H9 (cell line): ENCODE data around the gene ARPP21. TPM values are rescaled to one million over a fixed set of nuclear protein-coding genes. Genes with fewer than 3 reads are reported as not detected.

Experiments
- DNase-seq: peaks from one replicate; pipeline ENCODE4 v3.0.0-alpha.2; 2017
- H2AFZ ChIP-seq: one replicate; pipeline ENCODE4 v1.6.1; 2013; ENCODE audit warnings: mild to moderate bottlenecking, low read length, control low read depth, moderate library complexity
- H2AK5ac ChIP-seq: 2 replicates; pipeline ENCODE4 v1.6.1; 2013; ENCODE audit warnings: low read length, control low read depth, mixed read lengths; ENCODE audit not compliant: insufficient read length
- H2BK120ac ChIP-seq: one replicate; pipeline ENCODE4 v1.6.1; 2013; ENCODE audit warnings: low read depth, mild to moderate bottlenecking, low read length, control low read depth, inconsistent platforms; ENCODE audit not compliant: poor library complexity, severe bottlenecking
- H2BK12ac ChIP-seq: 2 replicates; pipeline ENCODE4 v1.6.1; 2013; ENCODE audit warnings: low read length, control low read depth, mixed read lengths, low read depth; ENCODE audit not compliant: insufficient read length
- H2BK15ac ChIP-seq: 2 replicates; pipeline ENCODE4 v1.6.1; 2013; ENCODE audit warnings: low read depth, low read length, control low read depth
- H2BK20ac ChIP-seq: one replicate; pipeline ENCODE4 v1.6.1; 2013; ENCODE audit warnings: low read depth, mild to moderate bottlenecking, low read length, control low read depth, inconsistent platforms; ENCODE audit not compliant: poor library complexity, severe bottlenecking
- H2BK5ac ChIP-seq: 2 replicates; pipeline ENCODE4 v1.6.1; 2013; ENCODE audit warnings: low read length, control low read depth, mixed read lengths; ENCODE audit not compliant: insufficient read length
- H3K14ac ChIP-seq: 2 replicates; pipeline ENCODE4 v1.6.1; 2013; ENCODE audit warnings: low read length, control low read depth; ENCODE audit not compliant: insufficient read depth
- H3K18ac ChIP-seq: 2 replicates; pipeline ENCODE4 v1.6.1; 2013; ENCODE audit warnings: low read depth, mild to moderate bottlenecking, mixed read lengths, low read length, control low read depth; ENCODE audit not compliant: insufficient read length
- H3K23ac ChIP-seq: 2 replicates; pipeline ENCODE4 v1.6.1; 2013; ENCODE audit warnings: low read length, control low read depth, mixed read lengths, low read depth; ENCODE audit not compliant: insufficient read length
- H3K23me2 ChIP-seq: 2 replicates; pipeline ENCODE4 v1.6.1; 2013; ENCODE audit warnings: low read depth, mild to moderate bottlenecking, mixed read lengths, low read length, control low read depth; ENCODE audit not compliant: insufficient read length, poor library complexity, severe bottlenecking
- H3K27ac ChIP-seq: 2 replicates; pipeline ENCODE4 v1.5.1; 2013; ENCODE audit warnings: low read length, control low read depth, mixed read lengths, low read depth; ENCODE audit not compliant: insufficient read length
- H3K27me3 ChIP-seq: 2 replicates; pipeline ENCODE4 v1.6.1; 2013; ENCODE audit warnings: low read length, control low read depth, inconsistent platforms; ENCODE audit not compliant: insufficient read depth
- H3K4ac ChIP-seq: 2 replicates; pipeline ENCODE4 v1.6.1; 2013; ENCODE audit warnings: low read depth, mild to moderate bottlenecking, control low read depth, inconsistent platforms, low read length, moderate library complexity
- H3K4me1 ChIP-seq: 2 replicates; pipeline ENCODE4 v1.6.1; 2013; ENCODE audit warnings: low read length, control low read depth, inconsistent platforms; ENCODE audit not compliant: insufficient read depth
- H3K4me2 ChIP-seq: 2 replicates; pipeline ENCODE4 v1.6.1; 2013; ENCODE audit warnings: low read length, control low read depth, mixed read lengths; ENCODE audit not compliant: insufficient read length, insufficient read depth
- H3K56ac ChIP-seq: 2 replicates; pipeline ENCODE4 v1.6.1; 2013; ENCODE audit warnings: low read depth, mild to moderate bottlenecking, mixed read lengths, low read length, control low read depth; ENCODE audit not compliant: insufficient read length
- H3K79me1 ChIP-seq: 2 replicates; pipeline ENCODE4 v1.6.1; 2013; ENCODE audit warnings: low read depth, mild to moderate bottlenecking, moderate library complexity, low read length, control low read depth, inconsistent platforms; ENCODE audit not compliant: insufficient read depth, poor library complexity, severe bottlenecking
- H3K79me2 ChIP-seq: 2 replicates; pipeline ENCODE4 v1.6.1; 2013; ENCODE audit warnings: low read length, control low read depth, inconsistent platforms; ENCODE audit not compliant: insufficient read depth
- H3K9ac ChIP-seq: 2 replicates; pipeline ENCODE4 v1.6.1; 2013; ENCODE audit warnings: low read length, control low read depth, mixed read lengths; ENCODE audit not compliant: insufficient read length; ENCODE audit errors: extremely low read depth
- H3K9me3 ChIP-seq: one replicate; pipeline ENCODE4 v1.6.1; 2013; ENCODE audit warnings: low read depth, low read length, inconsistent platforms; ENCODE audit not compliant: control insufficient read depth
- H3T11ph ChIP-seq: one replicate; pipeline ENCODE4 v1.6.1; 2013; ENCODE audit warnings: mild to moderate bottlenecking, low read length, control low read depth, inconsistent platforms
- H4K20me1 ChIP-seq: one replicate; pipeline ENCODE4 v1.6.1; 2013; ENCODE audit not compliant: control insufficient read depth, insufficient read length, insufficient read depth
- H4K5ac ChIP-seq: 2 replicates; pipeline ENCODE4 v1.6.1; 2013; ENCODE audit warnings: low read depth, mild to moderate bottlenecking, mixed read lengths, low read length, control low read depth; ENCODE audit not compliant: insufficient read length
- H4K8ac ChIP-seq: replicated peaks from 2 replicates; pipeline ENCODE4 v1.6.1; 2013; ENCODE audit warnings: low read length, control low read depth, mixed read lengths, low read depth; ENCODE audit not compliant: insufficient read length
- H4K91ac ChIP-seq: 2 replicates; pipeline ENCODE4 v1.6.1; 2013; ENCODE audit warnings: low read depth, mild to moderate bottlenecking, moderate library complexity, mixed read lengths, low read length, control low read depth; ENCODE audit not compliant: insufficient read length
- H3K27ac Mint-ChIP-seq, 3 experiments: 2 replicates in 2 of 3; 3 replicates in 1 of 3; pipeline ENCODE4 v1.8.0; 2020 to 2021; ENCODE audit warnings: mixed read lengths in 3 of 3, mild to moderate bottlenecking in 1 of 3, moderate library complexity in 1 of 3
- H3K27me3 Mint-ChIP-seq: 2 replicates; pipeline ENCODE4 v1.8.0; 2021; ENCODE audit warnings: low read depth, mild to moderate bottlenecking, moderate library complexity, mixed read lengths
- H3K36me3 Mint-ChIP-seq, 3 experiments: 2 replicates in 2 of 3; 3 replicates in 1 of 3; pipeline ENCODE4 v1.8.0; 2020 to 2021; ENCODE audit warnings: low read depth in 3 of 3, mixed read lengths in 3 of 3; ENCODE audit not compliant: insufficient read depth in 1 of 3
- H3K4me1 Mint-ChIP-seq, 2 experiments: 2 replicates each; pipeline ENCODE4 v1.8.0; 2020; ENCODE audit warnings: mixed read lengths in 2 of 2
- H3K4me3 Mint-ChIP-seq, 2 experiments: 2 replicates in 1 of 2; 3 replicates in 1 of 2; pipeline ENCODE4 v1.8.0; 2020 to 2021; ENCODE audit warnings: mild to moderate bottlenecking in 2 of 2, mixed read lengths in 2 of 2, moderate library complexity in 1 of 2
- H3K9me3 Mint-ChIP-seq, 2 experiments: 2 replicates in 1 of 2; 3 replicates in 1 of 2; pipeline ENCODE4 v1.8.0; 2020; ENCODE audit warnings: mild to moderate bottlenecking in 2 of 2, mixed read lengths in 2 of 2, moderate library complexity in 1 of 2
- total RNA-seq: library from RNA; stranded (reverse); gene quantifications from 2 replicates; pipeline ENCODE4 v1.2.1, GENCODE V29; 2021
- TF ChIP-seq, protein P1 (sequence below): fragments of 200-600 bp; sonication (generic); conservative IDR thresholded peaks from 3 replicates; pipeline ENCODE4 v1.8.0; 2021; ENCODE audit warnings: antibody characterized with exemption, mild to moderate bottlenecking

Gene ARPP21
- total RNA-seq, 1 experiment from 2014 or later, result not detected

DNA sequence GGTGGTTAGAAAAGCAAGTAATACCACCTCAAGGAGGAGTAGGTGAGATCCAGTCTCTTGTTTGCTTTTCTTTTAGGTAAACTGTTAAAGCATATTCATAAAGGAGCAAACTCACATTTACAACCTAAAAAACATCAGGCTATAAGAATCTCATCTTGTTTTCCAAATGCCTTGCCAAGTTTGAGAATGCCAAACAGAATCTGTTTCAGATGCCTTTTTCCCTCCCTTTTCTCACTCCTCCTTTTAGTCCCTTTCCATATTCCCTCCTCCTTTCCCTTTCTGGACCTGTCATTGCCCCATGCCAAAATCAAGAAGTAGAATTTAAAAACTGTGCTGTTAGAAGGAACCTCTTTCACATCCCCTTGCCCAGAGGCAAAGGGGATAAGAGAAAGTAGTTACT lies 140.3 kb downstream of the ARPP21 start:
- Mint-ChIP-seq H3K4me1 (peaks cover 5 to 10% of the 10 kb centered on the region in 2 experiments), H3K27me3 (no peaks in the 10 kb centered on the region), H3K4me3 (no peak overlapping the region; a peak in 1 of 5 replicates), H3K27ac (no peak overlapping the region), H3K9me3 (no peaks in the 10 kb centered on the region), H3K36me3 (no peaks in the 10 kb centered on the region)
- Histone ChIP-seq H3K79me1 (no peaks in the 10 kb centered on the region), H3K4ac (no peak overlapping the region), H3K27ac (no peak overlapping the region), H2AFZ (no peak overlapping the region), H4K5ac (no peak overlapping the region), H3K9ac (no peak overlapping the region), H3K23me2 (no peaks in the 10 kb centered on the region), H3K79me2 (no peaks in the 10 kb centered on the region), H2BK120ac (no peak overlapping the region), H3K56ac (no peak overlapping the region), H4K20me1 (no peaks in the 10 kb centered on the region), H2AK5ac (no peak overlapping the region), H3T11ph (no peak overlapping the region), H2BK5ac (no peak overlapping the region), H4K91ac (no peak overlapping the region), H3K27me3 (no peaks in the 10 kb centered on the region), H2BK15ac (no peak overlapping the region), H3K9me3 (no peaks in the 10 kb centered on the region), H3K18ac (no peak overlapping the region), H3K23ac (no peak overlapping the region), H3K14ac (no peak overlapping the region), H4K8ac (no peak overlapping the region), H3K4me1 (no peaks in the 10 kb centered on the region), H2BK12ac (no peak overlapping the region), H3K4me2 (no peak overlapping the region), H2BK20ac (no peak overlapping the region)
- no peak for DNase-seq
- TF ChIP-seq, protein P1, sequence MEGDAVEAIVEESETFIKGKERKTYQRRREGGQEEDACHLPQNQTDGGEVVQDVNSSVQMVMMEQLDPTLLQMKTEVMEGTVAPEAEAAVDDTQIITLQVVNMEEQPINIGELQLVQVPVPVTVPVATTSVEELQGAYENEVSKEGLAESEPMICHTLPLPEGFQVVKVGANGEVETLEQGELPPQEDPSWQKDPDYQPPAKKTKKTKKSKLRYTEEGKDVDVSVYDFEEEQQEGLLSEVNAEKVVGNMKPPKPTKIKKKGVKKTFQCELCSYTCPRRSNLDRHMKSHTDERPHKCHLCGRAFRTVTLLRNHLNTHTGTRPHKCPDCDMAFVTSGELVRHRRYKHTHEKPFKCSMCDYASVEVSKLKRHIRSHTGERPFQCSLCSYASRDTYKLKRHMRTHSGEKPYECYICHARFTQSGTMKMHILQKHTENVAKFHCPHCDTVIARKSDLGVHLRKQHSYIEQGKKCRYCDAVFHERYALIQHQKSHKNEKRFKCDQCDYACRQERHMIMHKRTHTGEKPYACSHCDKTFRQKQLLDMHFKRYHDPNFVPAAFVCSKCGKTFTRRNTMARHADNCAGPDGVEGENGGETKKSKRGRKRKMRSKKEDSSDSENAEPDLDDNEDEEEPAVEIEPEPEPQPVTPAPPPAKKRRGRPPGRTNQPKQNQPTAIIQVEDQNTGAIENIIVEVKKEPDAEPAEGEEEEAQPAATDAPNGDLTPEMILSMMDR, result no peak
